GM12878 (cell line): ENCODE results near the gene MAPK8. TPM values are rescaled to one million over a fixed set of nuclear protein-coding genes. Genes with fewer than 3 reads are reported as not detected.

Experiments used
- ATAC-seq: fragments of 200-7000 bp; cut with Tn5 transposase; 3 replicates; pipeline ENCODE4 v1.9.1; 2020; ENCODE audit warnings: mild to moderate bottlenecking, moderate library complexity
- BruUV-seq: library from RNA; stranded (reverse); fragments of 400-500 nt; replicated peaks from 2 replicates; lab custom pipeline; 2021; lab: Mats Ljungman, UMichigan
- CTCF ChIA-PET: fragments of 300-600 bp; sonication (Branson Sonifier 250); formaldehyde crosslinking; extraction: SDS; loops from one replicate; lab custom pipeline; 2021; ENCODE audit warnings: inconsistent platforms; lab: Yijun Ruan, JAX
- POLR2A ChIA-PET: fragments of 350-600 bp; formaldehyde crosslinking; extraction: SDS; loops from one replicate; lab custom pipeline; 2021; ENCODE audit warnings: inconsistent platforms; lab: Charles Lee
- RAD21 ChIA-PET: fragments of 300-600 bp; sonication (Branson Sonifier 250); formaldehyde crosslinking; loops from one replicate; lab custom pipeline; 2023; ENCODE audit warnings: antibody characterized with exemption; ENCODE audit not compliant: unreplicated experiment; lab: Charles Lee
- SMC1A ChIA-PET: fragments of 300-600 bp; sonication (Branson Sonifier 250); formaldehyde crosslinking; loops from one replicate; lab custom pipeline; 2023; ENCODE audit not compliant: unreplicated experiment, uncharacterized antibody; lab: Charles Lee
- DNase-seq: peaks from one replicate; pipeline ENCODE4 v3.0.0-alpha.2; 2011; ENCODE audit warnings: low read depth, low spot score
- FAIRE-seq: peaks from 3 replicates; lab custom pipeline; 2011; peaks lifted over from hg19 to GRCh38; lab: Jason Lieb, UNC
- H2AFZ ChIP-seq: 2 replicates; pipeline ENCODE4 v1.6.0; 2011; ENCODE audit warnings: low read depth, low read length, control low read depth; ENCODE audit not compliant: control insufficient read depth
- H3K27ac ChIP-seq: 2 replicates; pipeline ENCODE4 v1.5.1; 2011; ENCODE audit warnings: control low read depth; ENCODE audit not compliant: control insufficient read depth, insufficient read depth
- H3K27me3 ChIP-seq, 2 experiments: replicated peaks in 1 of 2; 2 replicates each; pipeline versions ENCODE4 v1.6.0 to v1.6.1; 2011; ENCODE audit warnings: low read length in 1 of 2; ENCODE audit not compliant: control insufficient read depth in 2 of 2, insufficient read depth in 2 of 2
- H3K36me3 ChIP-seq, 2 experiments: 2 replicates each; pipeline ENCODE4 v1.5.1; 2011; ENCODE audit warnings: low read length in 1 of 2; ENCODE audit not compliant: control insufficient read depth in 2 of 2, insufficient read depth in 2 of 2
- H3K4me1 ChIP-seq: 2 replicates; pipeline ENCODE4 v1.6.1; 2011; ENCODE audit warnings: mild to moderate bottlenecking, low read length, moderate library complexity, mixed read lengths; ENCODE audit not compliant: control insufficient read depth, insufficient read depth
- H3K4me2 ChIP-seq: 2 replicates; pipeline ENCODE4 v1.6.0; 2011; ENCODE audit warnings: control low read depth; ENCODE audit not compliant: control insufficient read depth, insufficient read depth
- H3K4me3 ChIP-seq: fragments of 200-600 bp; sonication (generic); 2 replicates; pipeline ENCODE4 v1.5.1; 2016
- H3K79me2 ChIP-seq: 2 replicates; pipeline ENCODE4 v1.6.0; 2011; ENCODE audit warnings: low read length; ENCODE audit not compliant: control insufficient read depth, insufficient read depth
- H3K9ac ChIP-seq: 2 replicates; pipeline ENCODE4 v1.8.0; 2011; ENCODE audit warnings: low read length, control low read depth, mixed read lengths; ENCODE audit not compliant: control insufficient read depth, insufficient read depth
- H3K9me3 ChIP-seq: replicated peaks from 3 replicates; pipeline ENCODE4 v1.5.1; 2011; ENCODE audit warnings: mild to moderate bottlenecking, low read length; ENCODE audit not compliant: control insufficient read depth, insufficient read depth
- H4K20me1 ChIP-seq: 2 replicates; pipeline ENCODE4 v1.6.0; 2011; ENCODE audit not compliant: control insufficient read depth, insufficient read depth
- CHD2 ChIP-seq: IDR thresholded peaks from 2 replicates; pipeline ENCODE4 v1.6.1; 2011; ENCODE audit warnings: low read depth, low read length, improper control_type of control experiment, borderline replicate concordance
- CHD4 ChIP-seq: fragments of 200-600 bp; sonication (generic); IDR thresholded peaks from 2 replicates; pipeline ENCODE4 v1.6.1; 2016; ENCODE audit warnings: mild to moderate bottlenecking
- DPF2 ChIP-seq: fragments of 450-650 bp; IDR thresholded peaks from 2 replicates; pipeline ENCODE4 v1.6.1; 2017; ENCODE audit warnings: mild to moderate bottlenecking
- KAT2A ChIP-seq: conservative IDR thresholded peaks from 2 replicates; pipeline ENCODE4 v1.6.1; 2011; ENCODE audit warnings: low read depth, low read length; ENCODE audit not compliant: control insufficient read depth
- KLF5 ChIP-seq: fragments of 450-650 bp; IDR thresholded peaks from 2 replicates; pipeline ENCODE4 v1.6.1; 2014; ENCODE audit warnings: mild to moderate bottlenecking; ENCODE audit not compliant: partially characterized antibody
- NFXL1 ChIP-seq: fragments of 450-650 bp; IDR thresholded peaks from 2 replicates; pipeline ENCODE4 v1.6.1; 2017; ENCODE audit warnings: antibody characterized with exemption, mild to moderate bottlenecking, borderline replicate concordance
- SUPT20H ChIP-seq: IDR thresholded peaks from 2 replicates; pipeline ENCODE4 v1.6.1; 2011; ENCODE audit warnings: low read depth, mild to moderate bottlenecking, low read length, moderate library complexity, borderline replicate concordance; ENCODE audit not compliant: control insufficient read depth
- WGBS: methylation state at CpG from one replicate; pipeline ENCODE4 v1.1.6; 2016; ENCODE audit warnings: low lambda C conversion rate; ENCODE audit not compliant: insufficient replicate concordance, insufficient coverage; ENCODE audit errors: missing lambda C conversion rate; 5-methylcytosine and 5-hydroxymethylcytosine counted together
- in situ Hi-C: fragments of 300-500 bp; cut with MboI; formaldehyde crosslinking; loops from 9 replicates; pipeline ENCODE4 v1.14.3; 2018; ENCODE audit warnings: mixed read lengths
- intact Hi-C: fragments of 100-400 bp; cut with micrococcal nuclease; formaldehyde crosslinking; loops from one replicate; pipeline ENCODE4 v1.14.2; 2022; ENCODE audit not compliant: unreplicated experiment
- polyA plus RNA-seq, 11 experiments: library from polyadenylated mRNA; depleted of rRNA in 4 of 11; unstranded in 6 of 11; stranded (reverse) in 5 of 11; fragments of >200 nt; fragmentation: Nextera tagmentation in 4 of 11; fragmentation: Illumina TruSeq in 1 of 11; extraction: Ambion mirVana in 4 of 11; extraction: Trizol in 1 of 11; gene quantifications; 1 replicate in 1 of 11; 2 replicates in 10 of 11; pipeline versions ENCODE4 v1.2.1 to v1.2.3, GENCODE V29; 2011 to 2016; ENCODE audit warnings: inconsistent platforms in 2 of 11, missing spikeins in 2 of 11, low read depth in 1 of 11
- total RNA-seq, 4 experiments: library from RNA; depleted of rRNA in 3 of 4; stranded (reverse); fragments of >200 nt in 3 of 4; fragmentation: Illumina TruSeq in 1 of 4; extraction: Trizol in 1 of 4; gene quantifications; 2 replicates each; pipeline versions ENCODE4 v1.2.1 to v1.2.3, GENCODE V29; 2013 to 2021
- TF ChIP-seq, protein P1 (sequence below): IDR thresholded peaks from 2 replicates; pipeline ENCODE4 v1.6.1; 2011; ENCODE audit warnings: borderline replicate concordance, low read depth, mild to moderate bottlenecking, moderate library complexity, low read length; ENCODE audit not compliant: insufficient read depth, poor library complexity, severe bottlenecking

MAPK8 gene
- total and polyA plus RNA-seq, 10 of the 15 experiments (the other 5 are each of a cell fraction or from before 2014, with no cell fraction given), result 3.9 to 102 (median 40.0) TPM

- H2AFZ ChIP-seq, result no peak overlapping the region
- no peak overlapping the region for H3K4me3 ChIP-seq
- intact Hi-C loops (no loop called here), in situ Hi-C loops (no loop called here)
- DNase-seq, result no peak
- H3K4me2 ChIP-seq, result no peak overlapping the region
- no peak overlapping the region for H3K27ac ChIP-seq
- no peak for ATAC-seq
- FAIRE-seq, result no peak
- WGBS, result 79% methylated on average over 2 of the region's 2 CpGs
- ChIA-PET RAD21 (interaction anchor here (1.6 to 5.2 kb wide), 3 partner anchors 10 to 22 kb away, joined by 4 to 31 read pairs (median 16); no protein-coding TSS in a partner anchor), CTCF (interaction anchor here (1.7 to 8.1 kb wide), 3 partner anchors 9 to 21 kb away, joined by 8 to 87 read pairs (median 12); no protein-coding TSS in a partner anchor), POLR2A (interaction anchor here (0.7 to 2.3 kb wide), 2 partner anchors 13 to 29 kb away, joined by 4 to 11 read pairs; no protein-coding TSS in a partner anchor), SMC1A (interaction anchor here (0.8 to 7.0 kb wide), 4 partner anchors 11 to 49 kb away, joined by 3 to 82 read pairs (median 4); no protein-coding TSS in a partner anchor)
- no peaks in the 10 kb centered on the region for H4K20me1 ChIP-seq
- no peaks in the 10 kb centered on the region for H3K79me2 ChIP-seq
- no peaks in the 10 kb centered on the region for H3K36me3 ChIP-seq
- no peak overlapping the region for H3K9ac ChIP-seq
- peaks cover 8% of the 10 kb centered on the region; the same call in 1 of the 2 replicates for H3K4me1 ChIP-seq
- BruUV-seq, result no TSS peak
- no peaks in the 10 kb centered on the region for H3K9me3 ChIP-seq
- no peak for TF ChIP-seq DPF2
- TF ChIP-seq, protein P1, sequence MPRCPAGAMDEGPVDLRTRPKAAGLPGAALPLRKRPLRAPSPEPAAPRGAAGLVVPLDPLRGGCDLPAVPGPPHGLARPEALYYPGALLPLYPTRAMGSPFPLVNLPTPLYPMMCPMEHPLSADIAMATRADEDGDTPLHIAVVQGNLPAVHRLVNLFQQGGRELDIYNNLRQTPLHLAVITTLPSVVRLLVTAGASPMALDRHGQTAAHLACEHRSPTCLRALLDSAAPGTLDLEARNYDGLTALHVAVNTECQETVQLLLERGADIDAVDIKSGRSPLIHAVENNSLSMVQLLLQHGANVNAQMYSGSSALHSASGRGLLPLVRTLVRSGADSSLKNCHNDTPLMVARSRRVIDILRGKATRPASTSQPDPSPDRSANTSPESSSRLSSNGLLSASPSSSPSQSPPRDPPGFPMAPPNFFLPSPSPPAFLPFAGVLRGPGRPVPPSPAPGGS, result no peak
- no peak for TF ChIP-seq KLF5
- no peak for TF ChIP-seq CHD2
- no peak for TF ChIP-seq NFXL1
- no peak for TF ChIP-seq SUPT20H
- no peak for TF ChIP-seq CHD4
- TF ChIP-seq KAT2A, result no peak
- no peaks in the 10 kb centered on the region for H3K27me3 ChIP-seq
Measured at GRCh38 chr10:48300556-48300955, 5.9 kb upstream of the MAPK8 start.
